Gastroesophageal sphincter (tissue), 4 donors: ENCODE data around the gene ETS2. TPM values are rescaled to one million over a fixed set of nuclear protein-coding genes. Genes with fewer than 3 reads are reported as not detected.

Experiments used
- ATAC-seq: fragments of 150-250 bp; one replicate; pipeline ENCODE4 v1.9.1; 2016; ENCODE audit warnings: mild to moderate bottlenecking, moderate library complexity
- H3K27ac ChIP-seq, 4 donors: fragments of 200-600 bp; sonication (generic) in 3 of 4; 1 replicate in 3 of 4; 2 replicates in 1 of 4; pipeline ENCODE4 v1.5.1; 2016 to 2019
- H3K27me3 ChIP-seq: fragments of 200-600 bp; sonication (generic); one replicate; pipeline ENCODE4 v1.5.1; 2019
- H3K36me3 ChIP-seq, 2 donors: fragments of 200-600 bp; sonication (generic); one replicate each; pipeline ENCODE4 v1.5.1; 2019; ENCODE audit warnings: control low read depth in 1 of 2
- H3K4me1 ChIP-seq, 3 donors: fragments of 200-600 bp; sonication (generic); 1 replicate in 2 of 3; 2 replicates in 1 of 3; pipeline ENCODE4 v1.5.1; 2016 to 2019; ENCODE audit warnings: control low read depth in 2 of 3
- H3K4me3 ChIP-seq, 2 donors: fragments of 200-600 bp; sonication (generic); one replicate each; pipeline ENCODE4 v1.5.1; 2019; ENCODE audit warnings: mild to moderate bottlenecking in 1 of 2, moderate library complexity in 1 of 2
- H3K9me3 ChIP-seq, 3 donors: fragments of 200-600 bp; sonication (generic); one replicate each; pipeline ENCODE4 v1.5.1; 2017 to 2019; ENCODE audit warnings: control low read depth in 2 of 3
- CTCF ChIP-seq, 4 experiments: fragments of 200-600 bp in 2 of 4; fragments of 450-650 bp in 2 of 4; sonication (generic) in 1 of 4; IDR thresholded peaks; one replicate each; pipeline ENCODE4 v1.5.1; 2017 to 2019; ENCODE audit warnings: antibody characterized with exemption in 4 of 4, mild to moderate bottlenecking in 2 of 4, moderate library complexity in 2 of 4
- EP300 ChIP-seq: sonication (generic); formaldehyde crosslinking; IDR thresholded peaks from one replicate; pipeline ENCODE4 v1.6.1; 2017; ENCODE audit warnings: antibody characterized with exemption, mild to moderate bottlenecking
- POLR2A ChIP-seq, 2 donors: fragments of 450-650 bp; IDR thresholded peaks; one replicate each; pipeline ENCODE4 v1.6.1; 2017; ENCODE audit warnings: antibody characterized with exemption in 2 of 2, mild to moderate bottlenecking in 2 of 2, moderate library complexity in 1 of 2
- POLR2AphosphoS5 ChIP-seq: sonication (generic); formaldehyde crosslinking; IDR thresholded peaks from one replicate; pipeline ENCODE4 v1.6.1; 2017; ENCODE audit warnings: antibody characterized with exemption
- WGBS, 2 donors: methylation state at CpG; one replicate each; pipeline ENCODE4 v1.1.5; 2018; ENCODE audit warnings: low coverage in 1 of 2; 5-methylcytosine and 5-hydroxymethylcytosine counted together
- total RNA-seq, 4 donors: library from RNA; depleted of rRNA; stranded (reverse); fragments of >200 nt; gene quantifications; one replicate each; pipeline ENCODE4 v1.1.0, GENCODE V29; 2016

The ETS2 gene
- total RNA-seq, 4 donors from 2014 or later, result 50.9 to 169 (median 63.5) TPM

- H3K4me1 ChIP-seq, result peaks cover 0 to 85% (median 12%) of the 10 kb centered on the region in 3 donors
- H3K9me3 ChIP-seq, result no peaks in the 10 kb centered on the region
- TF ChIP-seq CTCF (IDR thresholded peaks at IDR 0.05) (no peak), POLR2AphosphoS5 (peak; percentile 82), POLR2A (IDR thresholded peaks at IDR 0.05) (no peak), EP300 (no peak)
- peaks cover 0 to 73% of the 10 kb centered on the region in 2 donors for H3K36me3 ChIP-seq
- ATAC-seq, result no peak
- WGBS, 2 donors, result 82% methylated on average over 4 to 13 of the region's 18 CpGs
- peak overlapping the region in 3 of 4 donors; percentile 77 to 83 (median 80) for H3K27ac ChIP-seq
- no peaks in the 10 kb centered on the region for H3K27me3 ChIP-seq
- H3K4me3 ChIP-seq, result no peak overlapping the region
These were observed 14.9 kb downstream of the ETS2 start for GRCh38 chr21:38820471-38821239.

GRCh38 chr21:38821248-38821647 lies 15.5 kb downstream of the ETS2 start:
- WGBS, 2 donors, result 90 to 96% methylated on average over 2 to 4 of the region's 6 CpGs
- H3K4me1 ChIP-seq, result peaks cover 0 to 85% (median 12%) of the 10 kb centered on the region in 3 donors
- peak overlapping the region in 3 of 4 donors; percentile 77 to 83 (median 80) for H3K27ac ChIP-seq
- ATAC-seq, result no peak
- H3K4me3 ChIP-seq, result no peak overlapping the region
- H3K27me3 ChIP-seq, result no peaks in the 10 kb centered on the region
- TF ChIP-seq EP300, result no peak
- TF ChIP-seq POLR2AphosphoS5, result no peak
- TF ChIP-seq CTCF (IDR thresholded peaks at IDR 0.05), result no peak
- no peak for TF ChIP-seq POLR2A (IDR thresholded peaks at IDR 0.05)
- peaks cover 0 to 1% (median 0%) of the 10 kb centered on the region in 3 donors for H3K9me3 ChIP-seq
- peaks cover 0 to 70% of the 10 kb centered on the region in 2 donors for H3K36me3 ChIP-seq

- H3K36me3 ChIP-seq, result peaks cover 0 to 61% of the 10 kb centered on the region in 2 donors
- peaks cover 0 to 77% (median 12%) of the 10 kb centered on the region in 3 donors for H3K4me1 ChIP-seq
- ATAC-seq, result no peak
- no peak for TF ChIP-seq POLR2A (IDR thresholded peaks at IDR 0.05)
- TF ChIP-seq POLR2AphosphoS5, result no peak
- TF ChIP-seq CTCF (IDR thresholded peaks at IDR 0.05), result no peak
- TF ChIP-seq EP300, result no peak
- H3K9me3 ChIP-seq, result peaks cover 0 to 9% (median 0%) of the 10 kb centered on the region in 3 donors
- 100% methylated on average over 1 of the region's 9 CpGs; no CpG with 5 or more reads in 1 of the 2 donors for WGBS, 2 donors
- H3K27me3 ChIP-seq, result no peaks in the 10 kb centered on the region
- peak overlapping the region in 3 of 4 donors; percentile 77 to 83 (median 80) for H3K27ac ChIP-seq
- no peak overlapping the region for H3K4me3 ChIP-seq
These were observed 16.4 kb downstream of the ETS2 start for GRCh38 chr21:38821959-38822682.

GRCh38 chr21:38822778-38823238 lies 17.1 kb downstream of the ETS2 start:
- ATAC-seq, result no peak
- peak overlapping the region in 3 of 4 donors; percentile 77 to 83 (median 80) for H3K27ac ChIP-seq
- TF ChIP-seq POLR2AphosphoS5 (no peak), CTCF (IDR thresholded peaks at IDR 0.05) (no peak), EP300 (no peak), POLR2A (IDR thresholded peaks at IDR 0.05) (no peak)
- peaks cover 0 to 9% (median 0%) of the 10 kb centered on the region in 3 donors for H3K9me3 ChIP-seq
- peaks cover 0 to 70% (median 8%) of the 10 kb centered on the region in 3 donors for H3K4me1 ChIP-seq
- H3K36me3 ChIP-seq, result peaks cover 0 to 54% of the 10 kb centered on the region in 2 donors
- no peaks in the 10 kb centered on the region for H3K27me3 ChIP-seq
- H3K4me3 ChIP-seq, result no peak overlapping the region
- 52 to 68% methylated on average over 6 to 7 of the region's 26 CpGs for WGBS, 2 donors
